ENCODE data around the gene NUDT22.

The NUDT22 gene

DNA sequence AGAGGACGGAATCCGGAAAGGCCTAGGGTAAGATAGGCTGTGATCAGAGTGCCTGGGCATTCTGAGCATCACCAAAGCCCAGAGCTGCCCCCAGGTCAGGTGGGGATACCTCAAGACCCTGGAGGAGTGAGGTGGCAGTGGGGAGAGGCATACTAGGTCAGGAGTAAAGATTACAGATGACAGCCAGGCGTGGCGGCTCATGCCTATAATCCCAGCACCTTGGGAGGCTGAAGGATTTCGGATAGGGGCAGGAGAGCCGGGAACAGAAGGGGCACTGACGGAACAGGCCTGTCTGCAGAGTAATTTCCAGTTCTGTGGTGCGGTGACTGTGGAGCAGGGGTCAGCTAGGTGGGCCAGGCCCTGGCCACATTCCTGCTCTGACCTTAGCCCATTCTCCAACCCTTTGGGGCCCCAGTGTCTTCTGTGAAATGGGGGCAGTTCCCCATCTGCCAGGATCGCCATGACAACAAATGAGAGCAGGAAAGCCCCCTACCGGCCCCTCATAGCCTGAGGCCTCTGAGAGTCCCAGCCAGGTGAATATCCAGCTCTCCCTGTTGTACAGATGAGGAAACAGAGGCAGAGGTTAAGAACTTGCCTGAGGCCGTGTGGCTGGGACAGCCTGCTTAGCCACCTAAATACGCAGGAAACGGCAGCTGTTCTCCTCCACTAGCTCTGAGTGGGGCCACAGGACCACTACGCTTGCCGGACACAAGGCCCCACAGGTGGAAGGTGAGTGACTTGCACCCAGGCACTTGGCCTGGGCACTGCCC, 49.1 kb downstream of the NUDT22 start:
- no peak for DNase-seq

DNA sequence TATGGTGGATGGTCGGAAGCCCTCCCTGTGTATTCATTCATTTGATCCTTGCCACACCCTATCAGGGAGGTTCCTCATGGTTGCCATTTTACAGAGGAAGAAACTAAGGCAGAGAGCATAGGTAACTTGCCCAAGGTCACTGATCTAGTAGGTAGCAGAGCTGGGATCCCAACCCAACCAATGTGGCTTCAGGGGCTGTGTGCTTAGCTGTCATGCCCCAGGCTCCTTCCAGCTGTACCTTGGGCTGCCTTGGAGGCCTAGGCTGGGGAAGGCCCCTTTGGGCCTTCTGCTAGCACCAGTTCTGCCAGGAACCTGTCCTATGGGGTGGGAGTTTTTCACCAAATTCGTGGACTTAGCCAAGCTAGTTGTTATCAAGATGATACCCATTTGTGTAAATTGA, 49.8 kb downstream of the NUDT22 start:
- no peak for DNase-seq

DNA sequence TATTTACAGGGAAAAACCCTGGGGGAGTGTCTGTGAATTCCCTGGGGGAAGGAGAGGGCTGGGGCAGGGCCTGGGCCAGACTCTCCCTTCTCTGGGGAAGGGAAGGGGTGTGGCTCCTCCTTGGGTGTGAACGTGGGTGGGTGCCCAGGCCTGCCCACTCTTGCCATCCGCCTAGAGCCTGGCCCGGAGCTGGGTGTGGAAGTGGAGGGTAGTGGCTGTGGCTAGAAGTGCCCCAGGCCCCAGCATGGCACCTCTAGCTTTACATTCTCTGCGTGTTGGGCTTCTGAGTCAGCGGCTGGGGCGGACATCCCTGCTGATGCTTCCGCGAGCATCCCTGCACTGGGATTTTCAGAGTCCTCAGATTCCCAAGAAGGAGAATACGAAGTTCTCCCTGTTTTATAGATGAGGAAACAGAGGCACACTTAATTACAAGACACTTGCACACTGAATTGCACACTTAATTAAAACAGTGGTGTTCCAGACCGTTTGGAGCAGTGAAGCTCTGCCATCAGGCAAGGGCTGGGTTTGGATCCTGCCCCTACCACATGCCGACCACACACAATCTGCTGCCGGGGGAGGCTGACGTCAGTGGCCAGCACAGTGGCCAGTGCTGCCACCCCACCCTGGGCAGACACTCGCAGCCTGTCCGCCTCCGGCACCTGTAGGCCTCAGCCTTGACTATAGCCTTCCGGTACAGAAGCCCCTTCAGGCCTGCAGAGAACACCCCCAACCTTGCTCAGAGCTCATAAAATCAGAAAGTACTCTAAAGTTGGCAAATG, 50.8 kb downstream of the NUDT22 start:
- no peak for DNase-seq

DNA sequence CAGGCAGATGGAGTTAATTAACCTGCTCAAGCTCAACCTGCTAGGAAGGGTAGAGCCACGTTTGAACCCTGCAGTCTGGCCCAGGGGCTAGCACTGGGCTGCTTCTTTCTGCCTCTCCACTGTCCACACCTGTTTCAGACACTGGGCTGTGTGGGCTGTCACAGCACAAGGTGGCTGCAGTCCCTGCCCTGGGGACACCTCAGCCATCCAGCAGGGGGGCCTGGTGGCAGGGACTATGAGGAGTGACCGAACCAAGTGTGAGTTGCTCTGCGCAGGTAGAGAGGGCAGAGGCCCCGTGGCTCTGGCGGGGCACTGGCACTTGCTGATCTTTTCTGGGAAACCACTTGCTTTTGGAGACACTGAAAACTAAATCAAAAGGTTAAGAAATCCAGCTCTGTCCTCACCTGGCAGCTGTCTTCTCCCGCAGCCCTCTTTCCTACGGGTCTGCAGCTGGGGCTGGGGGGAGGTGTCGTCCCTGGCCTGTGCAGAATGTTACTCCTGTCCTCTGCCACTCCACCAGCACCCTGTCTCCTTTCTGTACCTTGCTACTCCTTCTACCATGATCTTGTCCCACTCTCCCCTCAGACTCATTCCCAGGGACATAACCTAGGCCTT, 52.6 kb downstream of the NUDT22 start:
- DNase-seq = no peak
